Measurements from ENCODE around the gene PIGT. TPM values are rescaled to one million over a fixed set of nuclear protein-coding genes. Genes with fewer than 3 reads are reported as not detected.

Gene PIGT
- total RNA-seq, 4 donors from 2014 or later: 76.4 to 87.3 (median 83.5) TPM

DNA sequence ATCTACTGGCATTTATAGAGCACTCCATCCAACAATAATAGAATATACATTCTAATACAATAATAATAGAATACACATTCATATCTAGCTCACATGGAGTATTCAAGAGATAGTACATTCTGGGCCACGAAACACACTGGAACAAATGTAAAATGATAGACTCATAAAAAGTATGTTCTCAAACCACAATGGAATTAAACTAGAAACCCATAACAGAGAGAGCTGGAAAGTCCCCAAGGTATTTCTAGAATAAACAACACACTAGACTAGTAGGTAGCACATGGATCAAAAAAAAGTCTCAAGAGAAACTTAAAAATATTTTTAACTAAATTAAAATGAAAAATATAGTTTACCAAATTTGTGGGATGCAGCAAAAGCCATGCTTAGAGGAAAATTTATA is 28.7 kb upstream of the PIGT start:
- DNase-seq (ENCODE audit: low spot score) (no peak), ATAC-seq (ENCODE audit: low FRiP score) (no peak)
- TF ChIP-seq, protein P1, sequence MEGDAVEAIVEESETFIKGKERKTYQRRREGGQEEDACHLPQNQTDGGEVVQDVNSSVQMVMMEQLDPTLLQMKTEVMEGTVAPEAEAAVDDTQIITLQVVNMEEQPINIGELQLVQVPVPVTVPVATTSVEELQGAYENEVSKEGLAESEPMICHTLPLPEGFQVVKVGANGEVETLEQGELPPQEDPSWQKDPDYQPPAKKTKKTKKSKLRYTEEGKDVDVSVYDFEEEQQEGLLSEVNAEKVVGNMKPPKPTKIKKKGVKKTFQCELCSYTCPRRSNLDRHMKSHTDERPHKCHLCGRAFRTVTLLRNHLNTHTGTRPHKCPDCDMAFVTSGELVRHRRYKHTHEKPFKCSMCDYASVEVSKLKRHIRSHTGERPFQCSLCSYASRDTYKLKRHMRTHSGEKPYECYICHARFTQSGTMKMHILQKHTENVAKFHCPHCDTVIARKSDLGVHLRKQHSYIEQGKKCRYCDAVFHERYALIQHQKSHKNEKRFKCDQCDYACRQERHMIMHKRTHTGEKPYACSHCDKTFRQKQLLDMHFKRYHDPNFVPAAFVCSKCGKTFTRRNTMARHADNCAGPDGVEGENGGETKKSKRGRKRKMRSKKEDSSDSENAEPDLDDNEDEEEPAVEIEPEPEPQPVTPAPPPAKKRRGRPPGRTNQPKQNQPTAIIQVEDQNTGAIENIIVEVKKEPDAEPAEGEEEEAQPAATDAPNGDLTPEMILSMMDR (IDR thresholded peaks at IDR 0.05): no peak

- TF ChIP-seq, protein P1 (IDR thresholded peaks at IDR 0.05): no peak
- no peak for DNase-seq (ENCODE audit: low spot score)
- no peak for ATAC-seq (ENCODE audit: low FRiP score)
These were observed 25.0 kb upstream of the PIGT start for GRCh38 chr20:45390931-45391330.

GRCh38 chr20:45391559-45391958 is 24.4 kb upstream of the PIGT start:
- TF ChIP-seq, protein P1 (IDR thresholded peaks at IDR 0.05): no peak
- no peak for DNase-seq (ENCODE audit: low spot score)
- ATAC-seq (ENCODE audit: low FRiP score): no peak

DNA sequence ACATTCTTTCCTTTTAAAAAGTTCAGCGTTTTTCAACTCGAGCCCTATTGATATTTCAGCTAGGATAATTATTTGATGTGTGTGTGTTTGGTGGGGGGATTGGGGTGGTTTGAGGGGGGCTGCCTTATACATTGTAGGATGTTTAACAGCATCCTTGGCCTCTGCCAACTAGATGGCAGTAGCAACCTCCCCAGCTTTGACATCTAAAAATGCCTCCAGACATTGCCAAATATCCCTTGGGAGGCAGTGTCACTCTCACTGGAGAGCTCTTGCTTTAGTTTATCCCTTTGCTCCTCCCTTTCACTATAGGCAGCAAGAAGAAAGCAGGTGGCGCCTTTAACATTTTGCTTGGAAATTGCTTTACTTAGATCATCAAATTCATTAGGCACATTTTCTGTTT is 23.2 kb upstream of the PIGT start:
- TF ChIP-seq, protein P1 (IDR thresholded peaks at IDR 0.05): no peak
- DNase-seq (ENCODE audit: low spot score) (no peak), ATAC-seq (ENCODE audit: low FRiP score) (no peak)

- no peak for ATAC-seq (ENCODE audit: low FRiP score)
- no peak for DNase-seq (ENCODE audit: low spot score)
- TF ChIP-seq, protein P1 (IDR thresholded peaks at IDR 0.05): no peak
These were observed 21.5 kb upstream of the PIGT start for GRCh38 chr20:45394221-45395113.

DNA sequence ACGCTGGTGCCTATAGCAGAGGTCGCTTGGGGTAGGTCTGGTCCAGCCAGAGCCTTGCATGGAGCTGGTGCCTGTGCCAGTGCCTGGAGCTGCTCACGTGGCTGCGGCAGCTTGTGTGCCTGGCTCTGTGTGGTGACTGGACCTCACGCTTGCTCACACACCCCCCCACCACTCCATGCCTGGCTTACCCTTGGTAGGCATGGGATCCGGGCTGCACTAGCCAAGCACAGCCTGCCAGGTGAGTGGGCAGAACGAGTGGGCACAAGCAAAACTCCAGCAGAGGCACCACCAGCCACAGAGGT is 20.9 kb upstream of the PIGT start:
- TF ChIP-seq, protein P1 (IDR thresholded peaks at IDR 0.05): no peak
- DNase-seq (ENCODE audit: low spot score): no peak
- no peak for ATAC-seq (ENCODE audit: low FRiP score)

- DNase-seq (ENCODE audit: low spot score): no peak
- no peak for ATAC-seq (ENCODE audit: low FRiP score)
These were observed 16.9 kb upstream of the PIGT start for GRCh38 chr20:45399018-45399417.

More at GRCh38 chr20:45399018-45399417, 16.9 kb upstream of the PIGT start:
- TF ChIP-seq, protein P1 (IDR thresholded peaks at IDR 0.05): no peak
